Testis (tissue), 3 donors: Measurements from ENCODE around the gene FGF21. TPM values are rescaled to one million over a fixed set of nuclear protein-coding genes. Genes with fewer than 3 reads are reported as not detected.

ENCODE experiments used
- DNase-seq: peaks from one replicate; pipeline ENCODE4 v3.0.0-alpha.2; 2019
- H3K27ac ChIP-seq, 2 donors: fragments of 200-600 bp; sonication (generic); one replicate each; pipeline ENCODE4 v1.5.1; 2019
- H3K27me3 ChIP-seq: fragments of 200-600 bp; sonication (generic); one replicate; pipeline ENCODE4 v1.5.1; 2019
- H3K36me3 ChIP-seq: fragments of 200-600 bp; sonication (generic); one replicate; pipeline ENCODE4 v1.5.1; 2017; ENCODE audit warnings: low read depth; ENCODE audit errors: missing control alignments
- H3K4me1 ChIP-seq: fragments of 200-600 bp; sonication (generic); one replicate; pipeline ENCODE4 v1.5.1; 2019
- H3K4me3 ChIP-seq, 2 donors: fragments of 200-600 bp; sonication (generic); one replicate each; pipeline ENCODE4 v1.5.1; 2017 to 2019
- H3K9me3 ChIP-seq: fragments of 200-600 bp; sonication (generic); one replicate; pipeline ENCODE4 v1.5.1; 2017
- CTCF ChIP-seq, 3 experiments: fragments of 450-650 bp in 2 of 3; fragments of 200-600 bp in 1 of 3; sonication (generic) in 1 of 3; IDR thresholded peaks; one replicate each; pipeline ENCODE4 v1.5.1; 2016 to 2019; ENCODE audit warnings: antibody characterized with exemption in 3 of 3, mild to moderate bottlenecking in 2 of 3, moderate library complexity in 1 of 3
- POLR2A ChIP-seq: fragments of 450-650 bp; IDR thresholded peaks from one replicate; pipeline ENCODE4 v1.6.1; 2017; ENCODE audit warnings: antibody characterized with exemption, mild to moderate bottlenecking, moderate library complexity
- WGBS, 2 donors: methylation state at CpG; one replicate each; pipeline ENCODE4 v1.1.5; 2018; 5-methylcytosine and 5-hydroxymethylcytosine counted together
- intact Hi-C: fragments of 100-400 bp; cut with DNase I; formaldehyde crosslinking; loops from one replicate; pipeline ENCODE4 v1.15.1; 2023; ENCODE audit warnings: low total_unique reads
- polyA plus RNA-seq: library from polyadenylated mRNA; stranded (reverse); fragments of 350-450 nt; fragmentation: Illumina TruSeq; extraction: RNeasy Lipid Tissue Mini Kit (QIAGEN cat#74804); gene quantifications from one replicate; pipeline ENCODE4 v1.2.3, GENCODE V29; 2014; ENCODE audit warnings: low read depth, low replicate concordance; ENCODE audit not compliant: insufficient read depth
- total RNA-seq, 2 donors: library from RNA; depleted of rRNA; stranded (reverse); fragments of >200 nt; gene quantifications; one replicate each; pipeline ENCODE4 v1.2.3, GENCODE V29; 2016

Gene FGF21
- total and polyA plus RNA-seq, 3 donors from 2014 or later: not detected

- whole genome bisulfite sequencing, 2 donors: 0 to 2% methylated on average over 28 to 38 of the region's 38 CpGs
- no peak for TF ChIP-seq POLR2A
- peak; percentile 94 to 98 (median 97) for TF ChIP-seq CTCF (IDR thresholded peaks at IDR 0.05)
- Histone ChIP-seq H3K36me3 (no peaks in the 10 kb centered on the region), H3K27me3 (no peaks in the 10 kb centered on the region), H3K9me3 (no peaks in the 10 kb centered on the region), H3K4me3 (peak overlapping the region; percentile 19 to 61), H3K4me1 (peaks cover 12% of the 10 kb centered on the region), H3K27ac (peak overlapping the region; percentile 83 to 84)
- peak; percentile 97 for DNase-seq
- intact Hi-C loops: loop anchor here (10.0 kb wide), 1 partner anchor 180 kb away; no protein-coding TSS in a partner anchor
Measured at GRCh38 chr19:48795055-48795684, 39.8 kb downstream of the FGF21 start.

GRCh38 chr19:48795685-48796070, 40.4 kb downstream of the FGF21 start:
- TF ChIP-seq CTCF (IDR thresholded peaks at IDR 0.05) (no peak), POLR2A (no peak)
- peak overlapping the region; percentile 83 to 84 for H3K27ac ChIP-seq
- WGBS, 2 donors: 33 to 52% methylated on average over 2 of the region's 2 CpGs
- H3K4me3 ChIP-seq: no peak overlapping the region
- no peaks in the 10 kb centered on the region for H3K27me3 ChIP-seq
- intact Hi-C loops: loop anchor here (10.0 kb wide), 1 partner anchor 179 kb away; no protein-coding TSS in a partner anchor
- H3K4me1 ChIP-seq: peaks cover 12% of the 10 kb centered on the region
- H3K9me3 ChIP-seq: no peaks in the 10 kb centered on the region
- peak; percentile 62 for DNase-seq
- H3K36me3 ChIP-seq: no peaks in the 10 kb centered on the region

- DNase-seq: no peak
- H3K4me3 ChIP-seq: no peak overlapping the region
- no peaks in the 10 kb centered on the region for H3K36me3 ChIP-seq
- H3K9me3 ChIP-seq: no peaks in the 10 kb centered on the region
- no peak for TF ChIP-seq POLR2A
- intact Hi-C loops: loop anchor here (10.0 kb wide), 1 partner anchor 178 kb away; no protein-coding TSS in a partner anchor
- WGBS, 2 donors: 91 to 93% methylated on average over 20 of the region's 20 CpGs
- peaks cover 12% of the 10 kb centered on the region for H3K4me1 ChIP-seq
- H3K27me3 ChIP-seq: no peaks in the 10 kb centered on the region
- peak overlapping the region; percentile 83 to 84 for H3K27ac ChIP-seq
Measured at GRCh38 chr19:48796298-48797083, 41.2 kb downstream of the FGF21 start.

GRCh38 chr19:48797103-48797502, 41.8 kb downstream of the FGF21 start:
- 95 to 97% methylated on average over 5 to 7 of the region's 7 CpGs for WGBS, 2 donors
- no peak for DNase-seq

More at GRCh38 chr19:48797103-48797502, 41.8 kb downstream of the FGF21 start:
- Histone ChIP-seq H3K36me3 (no peaks in the 10 kb centered on the region), H3K4me3 (no peak overlapping the region), H3K9me3 (no peaks in the 10 kb centered on the region), H3K27ac (no peak overlapping the region), H3K27me3 (no peaks in the 10 kb centered on the region), H3K4me1 (peaks cover 12% of the 10 kb centered on the region)
- intact Hi-C loops: loop anchor here (10.0 kb wide), 1 partner anchor 178 kb away; no protein-coding TSS in a partner anchor
- TF ChIP-seq CTCF (IDR thresholded peaks at IDR 0.05): no peak
- no peak for TF ChIP-seq POLR2A
